Measurements from ENCODE around the gene PPP1CB.

PPP1CB gene

GRCh38 chr2:28750316-28751251 is 1.0 kb upstream of the PPP1CB start:
- no peak overlapping the region for H2AFZ ChIP-seq (ENCODE audit: insufficient read depth, low read length, poor library complexity)
- H3K79me1 ChIP-seq (ENCODE audit: low read length), result peaks cover 20% of the 10 kb centered on the region
- peak overlapping the region; percentile 80 for H4K8ac ChIP-seq (ENCODE audit: low read depth, low read length)
- peak overlapping the region; percentile 99 for H3K4me3 ChIP-seq (ENCODE audit: low read depth, low read length)
- peak overlapping the region; percentile 99 for H4K91ac ChIP-seq (ENCODE audit: low read depth, low read length)
- DNase-seq, result peak in 1 of 2 donors; percentile 41
- no peak overlapping the region for H3K18ac ChIP-seq (ENCODE audit: low read length)
- peaks cover 0 to 3% of the 10 kb centered on the region in 2 experiments for H3K4me1 ChIP-seq (ENCODE audit: control insufficient read depth in 1 of 2, insufficient read depth in 2 of 2, low read length in 2 of 2)
- peak overlapping the region; percentile 100 for H3K27ac ChIP-seq (ENCODE audit: low read depth, low read length)
- H4K12ac ChIP-seq (ENCODE audit: low read depth, low read length), result peak overlapping the region; percentile 84
- peak overlapping the region; percentile 34 for H3K14ac ChIP-seq (ENCODE audit: low read length)
- H2BK12ac ChIP-seq (ENCODE audit: low read length), result no peak overlapping the region
- H2BK120ac ChIP-seq (ENCODE audit: insufficient read depth, low read length, poor library complexity), result peak overlapping the region; percentile 33
- H3K36me3 ChIP-seq (ENCODE audit: control insufficient read depth in 1 of 2, insufficient read depth in 2 of 2, low read length in 2 of 2), result peaks cover 0 to 2% of the 10 kb centered on the region in 2 experiments
- H2AK5ac ChIP-seq (ENCODE audit: low read length), result no peak overlapping the region
- peak overlapping the region; percentile 72 for H3K4me2 ChIP-seq (ENCODE audit: low read length)
- no CpG with 5 or more reads among the region's 14 CpGs for WGBS (ENCODE audit: extremely low coverage, insufficient coverage, insufficient read length)
- peak overlapping the region; percentile 59 for H3K4ac ChIP-seq (ENCODE audit: low read depth, low read length)
- H3K9me3 ChIP-seq (ENCODE audit: insufficient read depth, low read depth, low read length), result no peaks in the 10 kb centered on the region
- H3K27me3 ChIP-seq (ENCODE audit: insufficient read depth, low read length), result no peaks in the 10 kb centered on the region
- peaks cover 13% of the 10 kb centered on the region for H3K79me2 ChIP-seq (ENCODE audit: control insufficient read depth, insufficient read depth, low read length, poor library complexity)
- H3K23ac ChIP-seq (ENCODE audit: low read length), result no peak overlapping the region
- H2BK5ac ChIP-seq (ENCODE audit: low read depth, low read length, poor library complexity), result peak overlapping the region; percentile 18
- peak overlapping the region; percentile 59 for H3K9ac ChIP-seq (ENCODE audit: low read length)

DNA sequence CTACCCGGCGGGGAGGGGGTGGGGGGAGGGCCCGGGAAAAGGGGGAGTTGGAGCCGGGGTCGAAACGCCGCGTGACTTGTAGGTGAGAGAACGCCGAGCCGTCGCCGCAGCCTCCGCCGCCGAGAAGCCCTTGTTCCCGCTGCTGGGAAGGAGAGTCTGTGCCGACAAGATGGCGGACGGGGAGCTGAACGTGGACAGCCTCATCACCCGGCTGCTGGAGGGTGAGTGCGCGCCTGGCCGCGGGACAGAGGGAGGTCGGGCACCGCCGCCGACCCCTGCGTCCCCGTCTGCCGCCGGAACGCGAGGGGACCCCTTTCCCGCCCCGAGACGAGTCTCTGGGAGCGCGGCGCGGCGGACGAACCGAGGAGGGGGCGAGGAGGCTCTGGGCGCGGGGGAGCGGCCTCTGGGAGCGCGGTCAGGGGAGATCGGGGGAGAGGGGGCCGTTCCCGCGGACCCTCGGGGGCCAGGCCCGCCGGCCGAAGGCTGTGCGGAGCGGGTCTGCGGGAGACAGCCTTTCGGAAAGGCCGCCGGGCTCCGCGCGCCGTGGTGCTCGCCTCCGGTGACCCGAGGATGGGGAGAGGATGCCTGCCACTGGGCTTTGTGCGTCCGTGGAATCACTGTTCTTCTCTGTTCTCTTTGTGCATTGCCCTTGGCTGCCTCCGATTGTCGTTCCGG is 463 bp downstream of the PPP1CB start:
- Histone ChIP-seq H3K9me3 (ENCODE audit: insufficient read depth, low read depth, low read length) (no peaks in the 10 kb centered on the region), H4K91ac (ENCODE audit: low read depth, low read length) (peak overlapping the region; percentile 99), H3K79me1 (ENCODE audit: low read length) (peaks cover 20% of the 10 kb centered on the region), H3K9ac (ENCODE audit: low read length) (peak overlapping the region; percentile 100), H3K4me2 (ENCODE audit: low read length) (peak overlapping the region; percentile 40), H2AFZ (ENCODE audit: insufficient read depth, low read length, poor library complexity) (peak overlapping the region; percentile 68), H2BK5ac (ENCODE audit: low read depth, low read length, poor library complexity) (peak overlapping the region; percentile 97), H3K4ac (ENCODE audit: low read depth, low read length) (peak overlapping the region; percentile 100), H3K18ac (ENCODE audit: low read length) (peak overlapping the region; percentile 91), H3K27me3 (ENCODE audit: insufficient read depth, low read length) (no peaks in the 10 kb centered on the region), H3K14ac (ENCODE audit: low read length) (peak overlapping the region; percentile 96), H3K79me2 (ENCODE audit: control insufficient read depth, insufficient read depth, low read length, poor library complexity) (peaks cover 17% of the 10 kb centered on the region), H3K23ac (ENCODE audit: low read length) (peak overlapping the region; percentile 69), H2BK12ac (ENCODE audit: low read length) (peak overlapping the region; percentile 12), H3K36me3 (ENCODE audit: control insufficient read depth in 1 of 2, insufficient read depth in 2 of 2, low read length in 2 of 2) (peaks cover 0 to 5% of the 10 kb centered on the region in 2 experiments), H3K27ac (ENCODE audit: low read depth, low read length) (peak overlapping the region; percentile 100), H2BK120ac (ENCODE audit: insufficient read depth, low read length, poor library complexity) (peak overlapping the region; percentile 92), H3K4me1 (ENCODE audit: control insufficient read depth in 1 of 2, insufficient read depth in 2 of 2, low read length in 2 of 2) (peaks cover 0 to 6% of the 10 kb centered on the region in 2 experiments), H2AK5ac (ENCODE audit: low read length) (peak overlapping the region; percentile 54), H4K8ac (ENCODE audit: low read depth, low read length) (peak overlapping the region; percentile 93), H3K4me3 (ENCODE audit: low read depth, low read length) (peak overlapping the region; percentile 99), H4K12ac (ENCODE audit: low read depth, low read length) (peak overlapping the region; percentile 97)
- WGBS (ENCODE audit: extremely low coverage, insufficient coverage, insufficient read length), result no CpG with 5 or more reads among the region's 78 CpGs
- DNase-seq, result peak in 1 of 2 donors; percentile 26

DNA sequence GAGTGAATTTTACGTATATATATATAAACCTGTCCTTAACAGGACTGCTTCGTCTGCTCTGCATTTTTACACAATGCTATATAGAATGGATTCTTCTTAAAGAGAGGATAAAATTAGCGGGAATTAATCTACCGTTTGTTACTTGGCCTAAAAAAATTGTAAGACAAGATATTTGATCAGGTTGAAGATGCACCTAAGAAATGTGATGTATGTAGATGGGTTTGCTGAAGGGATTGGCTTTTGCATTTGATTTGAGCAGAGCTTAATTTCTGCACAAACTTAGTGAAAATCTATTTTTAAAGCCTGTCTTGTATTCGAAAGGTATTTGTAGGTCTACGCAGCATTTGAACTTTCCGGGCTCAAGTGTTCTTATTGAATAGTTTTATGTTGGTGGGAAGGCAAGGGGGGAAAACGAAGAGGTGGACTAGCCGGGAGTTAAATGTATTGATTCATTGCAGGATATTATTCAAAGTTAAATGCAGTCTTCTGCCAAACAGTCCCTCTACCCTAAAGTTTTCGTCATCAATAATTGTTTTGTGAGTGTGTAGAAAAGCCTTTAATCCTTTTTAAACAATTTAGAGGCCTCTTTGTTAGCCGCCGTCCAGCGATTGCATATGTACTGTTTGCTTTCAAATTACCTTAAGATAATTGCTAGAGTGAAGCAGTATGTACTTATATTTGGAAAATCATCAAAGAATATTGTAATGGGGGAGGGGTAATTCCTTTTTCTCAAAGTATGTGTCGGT is 1.2 kb downstream of the PPP1CB start:
- H2BK5ac ChIP-seq (ENCODE audit: low read depth, low read length, poor library complexity), result peak overlapping the region; percentile 97

GRCh38 chr2:28754321-28754720 is 2.7 kb downstream of the PPP1CB start:
- WGBS (ENCODE audit: extremely low coverage, insufficient coverage, insufficient read length), result no CpG with 5 or more reads among the region's 4 CpGs
- Histone ChIP-seq H3K9ac (ENCODE audit: low read length) (no peak overlapping the region), H2BK5ac (ENCODE audit: low read depth, low read length, poor library complexity) (no peak overlapping the region)

More for the DNA sequence above, 1.2 kb downstream of the PPP1CB start:
- Histone ChIP-seq H2BK12ac (ENCODE audit: low read length) (no peak overlapping the region), H3K18ac (ENCODE audit: low read length) (peak overlapping the region; percentile 91), H2AFZ (ENCODE audit: insufficient read depth, low read length, poor library complexity) (no peak overlapping the region), H3K4me2 (ENCODE audit: low read length) (peak overlapping the region; percentile 67), H4K8ac (ENCODE audit: low read depth, low read length) (peak overlapping the region; percentile 93), H3K14ac (ENCODE audit: low read length) (peak overlapping the region; percentile 96), H4K91ac (ENCODE audit: low read depth, low read length) (peak overlapping the region; percentile 99), H3K4me1 (ENCODE audit: control insufficient read depth in 1 of 2, insufficient read depth in 2 of 2, low read length in 2 of 2) (peaks cover 0 to 6% of the 10 kb centered on the region in 2 experiments), H3K27me3 (ENCODE audit: insufficient read depth, low read length) (no peaks in the 10 kb centered on the region), H3K27ac (ENCODE audit: low read depth, low read length) (peak overlapping the region; percentile 100), H3K23ac (ENCODE audit: low read length) (no peak overlapping the region), H3K9ac (ENCODE audit: low read length) (peak overlapping the region; percentile 100), H3K4me3 (ENCODE audit: low read depth, low read length) (peak overlapping the region; percentile 99), H3K79me2 (ENCODE audit: control insufficient read depth, insufficient read depth, low read length, poor library complexity) (peaks cover 19% of the 10 kb centered on the region), H2BK120ac (ENCODE audit: insufficient read depth, low read length, poor library complexity) (peak overlapping the region; percentile 92), H4K12ac (ENCODE audit: low read depth, low read length) (peak overlapping the region; percentile 97), H3K9me3 (ENCODE audit: insufficient read depth, low read depth, low read length) (no peaks in the 10 kb centered on the region), H3K79me1 (ENCODE audit: low read length) (peaks cover 20% of the 10 kb centered on the region), H2AK5ac (ENCODE audit: low read length) (peak overlapping the region; percentile 54), H3K4ac (ENCODE audit: low read depth, low read length) (peak overlapping the region; percentile 100), H3K36me3 (ENCODE audit: control insufficient read depth in 1 of 2, insufficient read depth in 2 of 2, low read length in 2 of 2) (peaks cover 0 to 5% of the 10 kb centered on the region in 2 experiments)
- WGBS (ENCODE audit: extremely low coverage, insufficient coverage, insufficient read length), result no CpG with 5 or more reads among the region's 14 CpGs
- no peak for DNase-seq

More at GRCh38 chr2:28754321-28754720, 2.7 kb downstream of the PPP1CB start:
- H3K4me2 ChIP-seq (ENCODE audit: low read length), result no peak overlapping the region
- peaks cover 20% of the 10 kb centered on the region for H3K79me1 ChIP-seq (ENCODE audit: low read length)
- no peaks in the 10 kb centered on the region for H3K9me3 ChIP-seq (ENCODE audit: insufficient read depth, low read depth, low read length)
- no peak overlapping the region for H2AFZ ChIP-seq (ENCODE audit: insufficient read depth, low read length, poor library complexity)
- no peak overlapping the region for H4K8ac ChIP-seq (ENCODE audit: low read depth, low read length)
- H3K14ac ChIP-seq (ENCODE audit: low read length), result no peak overlapping the region
- no peak overlapping the region for H4K12ac ChIP-seq (ENCODE audit: low read depth, low read length)
- H2BK12ac ChIP-seq (ENCODE audit: low read length), result no peak overlapping the region
- H3K4me1 ChIP-seq (ENCODE audit: control insufficient read depth in 1 of 2, insufficient read depth in 2 of 2, low read length in 2 of 2), result peaks cover 0 to 6% of the 10 kb centered on the region in 2 experiments
- H3K4ac ChIP-seq (ENCODE audit: low read depth, low read length), result peak overlapping the region; percentile 76
- H3K4me3 ChIP-seq (ENCODE audit: low read depth, low read length), result no peak overlapping the region
- H2BK120ac ChIP-seq (ENCODE audit: insufficient read depth, low read length, poor library complexity), result no peak overlapping the region
- no peak overlapping the region for H2AK5ac ChIP-seq (ENCODE audit: low read length)
- no peak overlapping the region for H3K18ac ChIP-seq (ENCODE audit: low read length)
- H3K27ac ChIP-seq (ENCODE audit: low read depth, low read length), result no peak overlapping the region
- H3K23ac ChIP-seq (ENCODE audit: low read length), result no peak overlapping the region
- H3K27me3 ChIP-seq (ENCODE audit: insufficient read depth, low read length), result no peaks in the 10 kb centered on the region
- H3K79me2 ChIP-seq (ENCODE audit: control insufficient read depth, insufficient read depth, low read length, poor library complexity), result peaks cover 22% of the 10 kb centered on the region
- H3K36me3 ChIP-seq (ENCODE audit: control insufficient read depth in 1 of 2, insufficient read depth in 2 of 2, low read length in 2 of 2), result peaks cover 5% of the 10 kb centered on the region in 2 experiments
- no peak overlapping the region for H4K91ac ChIP-seq (ENCODE audit: low read depth, low read length)
- DNase-seq, result peak in 1 of 2 donors; percentile 49
